ENCODE measurements around the gene ZSWIM1. TPM values are rescaled to one million over a fixed set of nuclear protein-coding genes. Genes with fewer than 3 reads are reported as not detected.
A peak's percentile ranks its signal among the peaks of the same experiment; 100 is the strongest.

ZSWIM1 gene
- total and polyA plus RNA-seq, 2 of the 13 experiments (the other 11 are each of a cell fraction or from before 2014, with no cell fraction given): 9.5 to 11.7 TPM

DNA sequence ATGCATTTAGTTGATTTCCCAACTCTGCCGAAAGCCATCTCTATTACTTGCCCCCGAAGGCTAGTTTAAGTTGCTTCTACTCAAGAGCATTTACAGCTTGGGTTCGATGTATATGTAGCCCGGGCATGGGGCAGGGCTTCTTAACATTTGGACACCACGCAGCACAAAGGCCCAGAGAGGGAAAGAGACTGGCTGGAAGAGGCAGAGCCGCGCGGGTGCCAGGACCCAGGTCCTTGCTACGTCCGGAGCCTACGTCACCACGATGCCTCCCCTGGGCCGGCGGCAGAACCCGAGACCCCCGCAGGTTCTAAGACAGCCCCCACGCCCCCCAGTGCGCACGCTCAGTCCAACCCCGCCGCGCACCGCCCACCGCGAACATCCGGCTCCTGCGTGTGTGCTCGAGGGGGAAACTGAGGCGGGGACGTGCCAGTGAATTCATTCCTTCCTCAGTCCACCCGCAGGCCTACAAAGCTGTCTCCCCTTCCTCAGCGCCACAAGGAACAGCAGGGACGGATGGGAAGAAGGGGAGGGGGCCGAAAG is 53.1 kb downstream of the ZSWIM1 start (continued):
- TF ChIP-seq, protein P1, sequence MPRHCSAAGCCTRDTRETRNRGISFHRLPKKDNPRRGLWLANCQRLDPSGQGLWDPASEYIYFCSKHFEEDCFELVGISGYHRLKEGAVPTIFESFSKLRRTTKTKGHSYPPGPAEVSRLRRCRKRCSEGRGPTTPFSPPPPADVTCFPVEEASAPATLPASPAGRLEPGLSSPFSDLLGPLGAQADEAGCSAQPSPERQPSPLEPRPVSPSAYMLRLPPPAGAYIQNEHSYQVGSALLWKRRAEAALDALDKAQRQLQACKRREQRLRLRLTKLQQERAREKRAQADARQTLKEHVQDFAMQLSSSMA (CRISPR knock-in tag; IDR thresholded peaks at IDR 0.05): no peak
- TF ChIP-seq ZNF7 (CRISPR knock-in tag; IDR thresholded peaks at IDR 0.05) (no peak), ZNF788 (CRISPR knock-in tag; IDR thresholded peaks at IDR 0.05; ENCODE audit: borderline replicate concordance) (no peak), NRL (CRISPR knock-in tag; IDR thresholded peaks at IDR 0.05; ENCODE audit: borderline replicate concordance) (no peak), ZNF232 (CRISPR knock-in tag; IDR thresholded peaks at IDR 0.05; ENCODE audit: borderline replicate concordance) (no peak), FOXM1 (CRISPR knock-in tag; IDR thresholded peaks at IDR 0.05) (no peak), THYN1 (CRISPR knock-in tag; IDR thresholded peaks at IDR 0.05; ENCODE audit: borderline replicate concordance, low read depth) (peak; percentile 96; the same call in 1 of the 2 replicates), ZC3H13 (CRISPR knock-in tag; IDR thresholded peaks at IDR 0.05) (peak; percentile 99), ZNF446 (CRISPR knock-in tag; IDR thresholded peaks at IDR 0.05) (no peak), NFYB (CRISPR knock-in tag; IDR thresholded peaks at IDR 0.05) (no peak), SSRP1 (CRISPR knock-in tag; IDR thresholded peaks at IDR 0.05) (peak; percentile 27; the same call in 1 of the 2 replicates), ZFP82 (CRISPR knock-in tag; IDR thresholded peaks at IDR 0.05; ENCODE audit: borderline replicate concordance) (peak; percentile 79; the same call in 1 of the 2 replicates), ZBTB3 (CRISPR knock-in tag; IDR thresholded peaks at IDR 0.05; ENCODE audit: borderline replicate concordance, low read depth) (no peak; the same call in 1 of the 2 replicates)
- TF ChIP-seq, protein P2, sequence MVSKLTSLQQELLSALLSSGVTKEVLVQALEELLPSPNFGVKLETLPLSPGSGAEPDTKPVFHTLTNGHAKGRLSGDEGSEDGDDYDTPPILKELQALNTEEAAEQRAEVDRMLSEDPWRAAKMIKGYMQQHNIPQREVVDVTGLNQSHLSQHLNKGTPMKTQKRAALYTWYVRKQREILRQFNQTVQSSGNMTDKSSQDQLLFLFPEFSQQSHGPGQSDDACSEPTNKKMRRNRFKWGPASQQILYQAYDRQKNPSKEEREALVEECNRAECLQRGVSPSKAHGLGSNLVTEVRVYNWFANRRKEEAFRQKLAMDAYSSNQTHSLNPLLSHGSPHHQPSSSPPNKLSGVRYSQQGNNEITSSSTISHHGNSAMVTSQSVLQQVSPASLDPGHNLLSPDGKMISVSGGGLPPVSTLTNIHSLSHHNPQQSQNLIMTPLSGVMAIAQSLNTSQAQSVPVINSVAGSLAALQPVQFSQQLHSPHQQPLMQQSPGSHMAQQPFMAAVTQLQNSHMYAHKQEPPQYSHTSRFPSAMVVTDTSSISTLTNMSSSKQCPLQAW (CRISPR knock-in tag; IDR thresholded peaks at IDR 0.05): 0 out of 2 replicates have a peak, but pooled peaks have one; percentile 93
- TF ChIP-seq, protein P3, sequence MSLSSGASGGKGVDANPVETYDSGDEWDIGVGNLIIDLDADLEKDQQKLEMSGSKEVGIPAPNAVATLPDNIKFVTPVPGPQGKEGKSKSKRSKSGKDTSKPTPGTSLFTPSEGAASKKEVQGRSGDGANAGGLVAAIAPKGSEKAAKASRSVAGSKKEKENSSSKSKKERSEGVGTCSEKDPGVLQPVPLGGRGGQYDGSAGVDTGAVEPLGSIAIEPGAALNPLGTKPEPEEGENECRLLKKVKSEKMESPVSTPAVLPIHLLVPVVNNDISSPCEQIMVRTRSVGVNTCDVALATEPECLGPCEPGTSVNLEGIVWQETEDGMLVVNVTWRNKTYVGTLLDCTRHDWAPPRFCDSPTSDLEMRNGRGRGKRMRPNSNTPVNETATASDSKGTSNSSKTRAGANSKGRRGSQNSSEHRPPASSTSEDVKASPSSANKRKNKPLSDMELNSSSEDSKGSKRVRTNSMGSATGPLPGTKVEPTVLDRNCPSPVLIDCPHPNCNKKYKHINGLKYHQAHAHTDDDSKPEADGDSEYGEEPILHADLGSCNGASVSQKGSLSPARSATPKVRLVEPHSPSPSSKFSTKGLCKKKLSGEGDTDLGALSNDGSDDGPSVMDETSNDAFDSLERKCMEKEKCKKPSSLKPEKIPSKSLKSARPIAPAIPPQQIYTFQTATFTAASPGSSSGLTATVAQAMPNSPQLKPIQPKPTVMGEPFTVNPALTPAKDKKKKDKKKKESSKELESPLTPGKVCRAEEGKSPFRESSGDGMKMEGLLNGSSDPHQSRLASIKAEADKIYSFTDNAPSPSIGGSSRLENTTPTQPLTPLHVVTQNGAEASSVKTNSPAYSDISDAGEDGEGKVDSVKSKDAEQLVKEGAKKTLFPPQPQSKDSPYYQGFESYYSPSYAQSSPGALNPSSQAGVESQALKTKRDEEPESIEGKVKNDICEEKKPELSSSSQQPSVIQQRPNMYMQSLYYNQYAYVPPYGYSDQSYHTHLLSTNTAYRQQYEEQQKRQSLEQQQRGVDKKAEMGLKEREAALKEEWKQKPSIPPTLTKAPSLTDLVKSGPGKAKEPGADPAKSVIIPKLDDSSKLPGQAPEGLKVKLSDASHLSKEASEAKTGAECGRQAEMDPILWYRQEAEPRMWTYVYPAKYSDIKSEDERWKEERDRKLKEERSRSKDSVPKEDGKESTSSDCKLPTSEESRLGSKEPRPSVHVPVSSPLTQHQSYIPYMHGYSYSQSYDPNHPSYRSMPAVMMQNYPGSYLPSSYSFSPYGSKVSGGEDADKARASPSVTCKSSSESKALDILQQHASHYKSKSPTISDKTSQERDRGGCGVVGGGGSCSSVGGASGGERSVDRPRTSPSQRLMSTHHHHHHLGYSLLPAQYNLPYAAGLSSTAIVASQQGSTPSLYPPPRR (CRISPR knock-in tag; IDR thresholded peaks at IDR 0.05; ENCODE audit: borderline replicate concordance): peak; percentile 31; the same call in 1 of the 2 replicates
- TF ChIP-seq, protein P4, sequence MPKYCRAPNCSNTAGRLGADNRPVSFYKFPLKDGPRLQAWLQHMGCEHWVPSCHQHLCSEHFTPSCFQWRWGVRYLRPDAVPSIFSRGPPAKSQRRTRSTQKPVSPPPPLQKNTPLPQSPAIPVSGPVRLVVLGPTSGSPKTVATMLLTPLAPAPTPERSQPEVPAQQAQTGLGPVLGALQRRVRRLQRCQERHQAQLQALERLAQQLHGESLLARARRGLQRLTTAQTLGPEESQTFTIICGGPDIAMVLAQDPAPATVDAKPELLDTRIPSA (CRISPR knock-in tag; IDR thresholded peaks at IDR 0.05; ENCODE audit: borderline replicate concordance): 0 out of 2 replicates have a peak, but pooled peaks have one; percentile 17
- TF ChIP-seq, protein P5, sequence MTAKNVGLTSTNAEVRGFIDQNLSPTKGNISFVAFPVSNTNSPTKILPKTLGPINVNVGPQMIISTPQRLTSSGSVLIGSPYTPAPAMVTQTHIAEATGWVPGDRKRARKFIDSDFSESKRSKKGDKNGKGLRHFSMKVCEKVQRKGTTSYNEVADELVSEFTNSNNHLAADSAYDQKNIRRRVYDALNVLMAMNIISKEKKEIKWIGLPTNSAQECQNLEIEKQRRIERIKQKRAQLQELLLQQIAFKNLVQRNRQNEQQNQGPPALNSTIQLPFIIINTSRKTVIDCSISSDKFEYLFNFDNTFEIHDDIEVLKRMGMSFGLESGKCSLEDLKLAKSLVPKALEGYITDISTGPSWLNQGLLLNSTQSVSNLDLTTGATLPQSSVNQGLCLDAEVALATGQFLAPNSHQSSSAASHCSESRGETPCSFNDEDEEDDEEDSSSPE (CRISPR knock-in tag; IDR thresholded peaks at IDR 0.05): no peak; the same call in 1 of the 2 replicates
- TF ChIP-seq, protein P6, sequence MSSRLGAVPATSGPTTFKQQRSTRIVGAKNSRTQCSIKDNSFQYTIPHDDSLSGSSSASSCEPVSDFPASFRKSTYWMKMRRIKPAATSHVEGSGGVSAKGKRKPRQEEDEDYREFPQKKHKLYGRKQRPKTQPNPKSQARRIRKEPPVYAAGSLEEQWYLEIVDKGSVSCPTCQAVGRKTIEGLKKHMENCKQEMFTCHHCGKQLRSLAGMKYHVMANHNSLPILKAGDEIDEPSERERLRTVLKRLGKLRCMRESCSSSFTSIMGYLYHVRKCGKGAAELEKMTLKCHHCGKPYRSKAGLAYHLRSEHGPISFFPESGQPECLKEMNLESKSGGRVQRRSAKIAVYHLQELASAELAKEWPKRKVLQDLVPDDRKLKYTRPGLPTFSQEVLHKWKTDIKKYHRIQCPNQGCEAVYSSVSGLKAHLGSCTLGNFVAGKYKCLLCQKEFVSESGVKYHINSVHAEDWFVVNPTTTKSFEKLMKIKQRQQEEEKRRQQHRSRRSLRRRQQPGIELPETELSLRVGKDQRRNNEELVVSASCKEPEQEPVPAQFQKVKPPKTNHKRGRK (CRISPR knock-in tag; IDR thresholded peaks at IDR 0.05): no peak; the same call in 1 of the 2 replicates
